Peyer's patch (tissue), 4 donors: Measurements from ENCODE around the gene SNX17.
"Not testable (repeated sequence)": the region's sequence is repeated elsewhere in the genome, so short reads cannot be mapped to it uniquely, and the experiment has no call there.

Source experiments
- CTCF ChIP-seq, 6 experiments: fragments of 450-650 bp in 4 of 6; fragments of 200-600 bp in 2 of 6; sonication (generic) in 1 of 6; IDR thresholded peaks; one replicate each; pipeline ENCODE4 v1.5.1; 2017 to 2019; ENCODE audit warnings: antibody characterized with exemption in 6 of 6, mild to moderate bottlenecking in 3 of 6, moderate library complexity in 1 of 6
- POLR2A ChIP-seq, 2 donors: fragments of 450-650 bp; IDR thresholded peaks; one replicate each; pipeline ENCODE4 v1.5.1; 2017; ENCODE audit warnings: antibody characterized with exemption in 2 of 2, mild to moderate bottlenecking in 2 of 2, moderate library complexity in 2 of 2

DNA sequence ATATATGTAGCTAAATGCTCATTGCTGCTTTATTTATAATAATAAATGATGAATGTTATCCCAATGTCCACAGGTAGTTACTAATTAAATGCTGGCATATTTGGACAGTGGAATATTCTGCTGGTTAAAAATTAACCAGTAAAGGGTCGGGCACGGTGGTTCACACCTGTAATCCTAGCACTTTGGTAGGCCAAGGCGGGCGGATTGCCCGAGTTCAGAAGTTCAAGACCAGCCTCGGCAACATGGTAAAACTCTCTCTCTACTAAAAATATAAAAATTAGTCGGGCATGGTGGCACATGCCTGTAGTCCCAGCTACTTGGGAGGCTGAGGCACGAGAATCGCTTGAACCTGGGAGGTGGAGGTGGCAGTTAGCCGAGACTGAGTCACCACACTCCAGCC lies 54.6 kb downstream of the SNX17 start:
- TF ChIP-seq CTCF, POLR2A (IDR thresholded peaks at IDR 0.05): not testable (repeated sequence)
